GM15510 (cell line): ENCODE data around the gene PCDHA7.

Source experiments
- POLR2A ChIP-seq: IDR thresholded peaks from 3 replicates; pipeline ENCODE4 v1.6.1; 2011; ENCODE audit warnings: borderline replicate concordance; ENCODE audit not compliant: insufficient read length; ENCODE audit errors: extremely low read depth

The PCDHA7 gene

DNA sequence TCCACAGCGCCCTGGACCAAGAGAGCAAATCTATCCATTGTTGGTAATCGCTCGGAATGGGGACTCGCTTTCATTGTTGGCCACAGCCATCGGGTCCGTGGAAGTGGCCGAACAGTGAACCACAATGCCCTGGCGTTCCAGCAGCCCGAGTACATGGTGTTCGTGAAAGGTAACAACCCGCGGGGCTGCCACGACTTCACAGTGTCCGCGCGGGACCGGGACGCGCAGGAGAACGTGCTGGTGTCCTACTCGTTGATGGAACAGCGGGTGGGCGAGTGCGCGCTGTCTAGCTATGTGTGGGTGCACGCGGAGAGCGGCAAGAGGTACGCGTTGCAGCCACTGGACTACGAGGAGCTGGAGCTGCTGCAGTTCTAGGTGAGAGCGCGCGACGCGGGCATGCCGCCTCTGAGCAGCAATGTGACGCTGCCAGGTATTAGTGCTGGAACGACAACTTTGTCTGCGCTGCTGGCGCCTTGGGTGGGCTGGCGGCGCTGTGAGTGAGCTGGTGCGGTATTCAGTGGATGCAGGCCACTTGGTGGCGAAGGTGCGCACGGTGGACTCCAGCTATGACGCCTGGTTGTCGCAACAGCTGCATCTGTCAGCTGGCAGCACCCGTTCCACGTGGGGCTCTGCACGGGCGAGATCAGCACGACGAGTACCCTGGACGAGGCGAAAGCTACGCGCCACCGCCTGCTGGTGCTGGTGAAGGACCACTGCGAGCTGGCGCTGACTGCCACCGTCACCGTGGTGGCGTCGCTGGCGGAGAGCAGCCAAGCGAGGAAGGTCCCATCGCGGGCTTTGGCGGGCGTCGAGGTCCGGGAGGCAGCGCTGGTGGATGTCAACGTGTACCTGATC is 28.6 kb downstream of the PCDHA7 start:
- TF ChIP-seq POLR2A: no peak

GRCh38 chr5:140868721-140869554 is 34.9 kb downstream of the PCDHA7 start, which contains the start of gene PCDHA11:
Gene PCDHA11 (plus strand): TSS chr5:140868957. CDS start chr5:140869104, 147 bp downstream.
- TF ChIP-seq POLR2A: no peak

DNA sequence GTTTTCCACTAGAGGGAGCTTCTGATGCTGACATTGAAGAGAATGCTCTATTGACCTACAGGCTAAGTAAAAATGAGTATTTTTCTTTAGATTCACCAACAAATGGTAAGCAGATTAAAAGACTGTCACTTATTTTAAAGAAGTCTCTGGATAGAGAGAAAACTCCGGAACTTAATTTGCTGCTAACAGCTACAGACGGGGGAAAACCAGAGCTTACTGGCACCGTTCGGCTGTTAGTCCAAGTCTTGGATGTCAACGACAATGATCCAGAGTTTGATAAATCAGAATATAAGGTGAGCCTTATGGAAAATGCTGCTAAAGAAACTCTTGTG is 35.5 kb downstream of the PCDHA7 start:
- TF ChIP-seq POLR2A: no peak

- no peak for TF ChIP-seq POLR2A
Observed at GRCh38 chr5:140870221-140871201, 36.4 kb downstream of the PCDHA7 start.

DNA sequence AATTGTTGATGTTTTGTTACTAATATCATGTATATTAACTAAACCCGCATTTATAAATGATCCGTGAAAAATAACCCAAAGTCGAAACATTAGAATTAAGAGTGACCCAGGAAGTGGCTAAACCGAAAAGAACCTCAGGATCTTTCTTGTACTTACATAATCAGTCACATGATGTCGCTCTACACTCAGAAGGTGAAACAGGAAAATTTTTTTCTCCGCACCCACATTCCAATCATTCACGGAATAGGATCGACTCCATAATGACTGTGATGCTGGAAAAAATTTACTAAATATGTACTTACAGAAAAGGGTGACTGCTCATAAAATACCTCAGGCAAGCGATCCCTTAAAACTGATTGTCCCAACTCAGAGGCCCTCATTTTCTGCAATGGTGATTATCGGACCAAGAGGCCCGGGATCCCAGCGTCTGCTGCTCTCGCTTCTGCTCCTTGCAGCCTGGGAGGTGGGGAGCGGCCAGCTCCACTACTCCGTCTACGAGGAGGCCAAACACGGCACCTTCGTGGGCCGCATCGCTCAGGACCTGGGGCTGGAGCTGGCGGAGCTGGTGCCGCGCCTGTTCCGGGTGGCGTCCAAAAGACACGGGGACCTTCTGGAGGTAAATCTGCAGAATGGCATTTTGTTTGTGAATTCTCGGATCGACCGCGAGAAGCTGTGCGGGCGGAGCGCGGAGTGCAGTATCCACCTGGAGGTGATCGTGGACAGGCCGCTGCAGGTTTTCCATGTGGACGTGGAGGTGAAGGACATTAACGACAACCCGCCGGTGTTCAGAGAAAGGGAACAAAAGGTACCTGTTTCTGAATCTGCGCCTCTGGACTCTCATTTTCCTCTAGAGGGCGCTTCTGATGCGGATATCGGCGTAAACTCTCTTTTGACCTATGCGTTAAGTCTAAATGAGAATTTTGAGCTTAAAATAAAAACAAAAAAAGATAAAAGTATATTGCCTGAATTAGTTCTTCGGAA is 41.3 kb downstream of the PCDHA7 start, which contains the start of gene PCDHA12:
Gene PCDHA12 (plus strand): TSS at position 224 of the 981 bp plus-strand sequence. CDS start 165 bp downstream, at position 389.
- no peak for TF ChIP-seq POLR2A

DNA sequence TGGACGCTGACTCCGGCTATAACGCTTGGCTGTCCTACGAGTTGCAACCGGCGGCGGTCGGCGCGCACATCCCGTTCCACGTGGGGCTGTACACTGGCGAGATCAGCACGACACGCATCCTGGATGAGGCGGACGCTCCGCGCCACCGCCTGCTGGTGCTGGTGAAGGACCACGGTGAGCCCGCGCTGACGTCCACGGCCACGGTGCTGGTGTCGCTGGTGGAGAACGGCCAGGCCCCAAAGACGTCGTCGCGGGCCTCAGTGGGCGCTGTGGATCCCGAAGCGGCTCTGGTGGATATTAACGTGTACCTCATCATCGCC is 43.2 kb downstream of the PCDHA7 start:
- no peak for TF ChIP-seq POLR2A

GRCh38 chr5:140881889-140882590 is 48.0 kb downstream of the PCDHA7 start, which contains the start of gene PCDHA13:
Gene PCDHA13 (plus strand): TSS chr5:140882124. CDS start chr5:140882269, 145 bp downstream.
- no peak for TF ChIP-seq POLR2A

DNA sequence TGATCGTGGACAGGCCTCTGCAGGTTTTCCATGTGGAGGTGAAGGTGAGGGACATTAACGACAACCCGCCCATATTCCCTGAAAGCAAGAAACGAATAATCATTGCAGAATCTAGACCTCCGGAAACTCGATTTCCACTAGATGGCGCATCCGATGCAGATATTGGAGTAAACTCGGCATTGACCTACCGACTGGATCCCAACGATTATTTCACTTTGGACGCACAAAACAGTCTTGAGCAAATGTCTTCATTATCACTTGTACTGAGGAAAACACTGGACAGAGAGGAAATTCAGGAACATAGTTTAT is 48.5 kb downstream of the PCDHA7 start:
- TF ChIP-seq POLR2A: no peak

DNA sequence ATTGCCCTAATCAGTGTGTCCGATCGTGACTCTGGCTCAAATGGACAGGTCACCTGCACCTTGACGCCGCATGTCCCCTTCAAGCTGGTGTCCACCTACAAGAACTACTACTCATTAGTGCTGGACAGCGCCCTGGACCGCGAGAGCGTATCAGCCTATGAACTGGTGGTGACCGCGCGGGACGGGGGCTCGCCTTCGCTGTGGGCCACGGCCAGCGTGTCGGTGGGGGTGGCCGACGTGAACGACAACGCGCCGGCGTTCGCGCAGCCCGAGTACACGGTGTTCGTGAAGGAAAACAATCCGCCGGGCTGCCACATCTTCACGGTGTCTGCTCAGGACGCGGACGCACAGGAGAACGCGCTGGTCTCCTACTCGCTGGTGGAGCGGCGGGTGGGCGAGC is 49.3 kb downstream of the PCDHA7 start:
- TF ChIP-seq POLR2A: no peak

DNA sequence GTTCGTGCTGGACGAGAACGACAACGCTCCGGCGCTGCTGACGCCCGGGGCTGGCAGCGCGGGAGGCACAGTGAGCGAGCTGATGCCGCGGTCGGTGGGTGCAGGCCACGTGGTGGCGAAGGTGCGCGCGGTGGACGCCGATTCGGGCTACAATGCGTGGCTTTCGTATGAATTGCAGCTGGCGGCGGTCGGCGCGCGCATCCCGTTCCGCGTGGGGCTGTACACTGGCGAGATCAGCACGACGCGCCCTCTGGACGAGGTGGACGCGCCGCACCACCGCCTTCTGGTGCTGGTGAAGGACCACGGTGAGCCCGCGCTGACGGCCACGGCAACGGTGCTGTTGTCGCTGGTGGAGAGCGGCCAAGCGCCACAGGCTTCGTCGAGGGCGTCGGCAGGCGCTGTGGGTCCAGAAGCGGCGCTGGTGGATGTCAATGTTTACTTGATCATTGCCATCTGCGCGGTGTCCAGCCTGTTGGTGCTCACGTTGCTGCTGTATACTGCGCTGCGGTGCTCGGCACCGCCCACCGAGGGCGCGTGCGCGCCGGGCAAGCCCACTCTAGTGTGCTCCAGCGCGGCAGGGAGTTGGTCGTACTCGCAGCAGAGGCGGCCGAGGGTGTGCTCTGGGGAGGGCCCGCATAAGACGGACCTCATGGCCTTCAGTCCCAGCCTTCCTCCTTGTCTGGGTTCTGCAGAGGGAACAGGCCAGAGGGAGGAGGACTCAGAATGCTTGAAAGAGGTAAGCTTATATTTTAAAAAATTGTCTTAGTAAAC is 50.0 kb downstream of the PCDHA7 start:
- no peak for TF ChIP-seq POLR2A
